PFSK-1 (cell line): Measurements from ENCODE around the gene TRRAP.

Experiments used
- POLR2AphosphoS5 ChIP-seq: IDR thresholded peaks from 2 replicates; pipeline ENCODE4 v1.6.1; 2012; ENCODE audit warnings: low read depth, mild to moderate bottlenecking, control low read depth, low read length, moderate library complexity
- TAF1 ChIP-seq: IDR thresholded peaks from 2 replicates; pipeline ENCODE4 v1.6.1; 2012; ENCODE audit warnings: low read length, control low read depth, borderline replicate concordance; ENCODE audit not compliant: insufficient read depth
- TF ChIP-seq, protein P1 (sequence below), 2 experiments: IDR thresholded peaks; 2 replicates each; pipeline versions ENCODE4 v1.6.1 to v1.8.0; 2011 to 2012; ENCODE audit warnings: low read depth in 2 of 2, low read length in 2 of 2, control low read depth in 1 of 2, inconsistent platforms in 1 of 2, mild to moderate bottlenecking in 1 of 2, moderate library complexity in 1 of 2; ENCODE audit not compliant: insufficient read depth in 1 of 2

GRCh38 chr7:98878365-98879197, at the start of gene TRRAP:
- TF ChIP-seq, protein P1, sequence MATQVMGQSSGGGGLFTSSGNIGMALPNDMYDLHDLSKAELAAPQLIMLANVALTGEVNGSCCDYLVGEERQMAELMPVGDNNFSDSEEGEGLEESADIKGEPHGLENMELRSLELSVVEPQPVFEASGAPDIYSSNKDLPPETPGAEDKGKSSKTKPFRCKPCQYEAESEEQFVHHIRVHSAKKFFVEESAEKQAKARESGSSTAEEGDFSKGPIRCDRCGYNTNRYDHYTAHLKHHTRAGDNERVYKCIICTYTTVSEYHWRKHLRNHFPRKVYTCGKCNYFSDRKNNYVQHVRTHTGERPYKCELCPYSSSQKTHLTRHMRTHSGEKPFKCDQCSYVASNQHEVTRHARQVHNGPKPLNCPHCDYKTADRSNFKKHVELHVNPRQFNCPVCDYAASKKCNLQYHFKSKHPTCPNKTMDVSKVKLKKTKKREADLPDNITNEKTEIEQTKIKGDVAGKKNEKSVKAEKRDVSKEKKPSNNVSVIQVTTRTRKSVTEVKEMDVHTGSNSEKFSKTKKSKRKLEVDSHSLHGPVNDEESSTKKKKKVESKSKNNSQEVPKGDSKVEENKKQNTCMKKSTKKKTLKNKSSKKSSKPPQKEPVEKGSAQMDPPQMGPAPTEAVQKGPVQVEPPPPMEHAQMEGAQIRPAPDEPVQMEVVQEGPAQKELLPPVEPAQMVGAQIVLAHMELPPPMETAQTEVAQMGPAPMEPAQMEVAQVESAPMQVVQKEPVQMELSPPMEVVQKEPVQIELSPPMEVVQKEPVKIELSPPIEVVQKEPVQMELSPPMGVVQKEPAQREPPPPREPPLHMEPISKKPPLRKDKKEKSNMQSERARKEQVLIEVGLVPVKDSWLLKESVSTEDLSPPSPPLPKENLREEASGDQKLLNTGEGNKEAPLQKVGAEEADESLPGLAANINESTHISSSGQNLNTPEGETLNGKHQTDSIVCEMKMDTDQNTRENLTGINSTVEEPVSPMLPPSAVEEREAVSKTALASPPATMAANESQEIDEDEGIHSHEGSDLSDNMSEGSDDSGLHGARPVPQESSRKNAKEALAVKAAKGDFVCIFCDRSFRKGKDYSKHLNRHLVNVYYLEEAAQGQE (IDR thresholded peaks at IDR 0.05; ENCODE audit: insufficient read depth in 1 of 2, low read depth in 2 of 2, low read length in 2 of 2): no peak
- TF ChIP-seq TAF1: peak; percentile 26; the same call in 1 of the 2 replicates
- TF ChIP-seq POLR2AphosphoS5: peak; percentile 52; the same call in 1 of the 2 replicates
